Panc1 (cell line): ENCODE results near the gene PPP2R3A. TPM values are rescaled to one million over a fixed set of nuclear protein-coding genes. Genes with fewer than 3 reads are reported as not detected.

Experiments
- ATAC-seq: fragments of 200-7000 bp; cut with Tn5 transposase; 2 replicates; pipeline ENCODE4 v1.9.1; 2020; ENCODE audit warnings: mild to moderate bottlenecking, moderate library complexity
- BruUV-seq: library from RNA; stranded (reverse); fragments of 400-500 nt; replicated peaks from 2 replicates; lab custom pipeline; 2021; lab: Mats Ljungman, UMichigan
- CTCF ChIA-PET: fragments of 300-600 bp; sonication (Branson Sonifier 250); formaldehyde crosslinking; loops from one replicate; lab custom pipeline; 2022; ENCODE audit warnings: antibody characterized with exemption; lab: Charles Lee
- POLR2A ChIA-PET: fragments of 300-600 bp; sonication (Branson Sonifier 250); formaldehyde crosslinking; loops from one replicate; lab custom pipeline; 2022; ENCODE audit warnings: antibody characterized with exemption; lab: Charles Lee
- DNase-seq: peaks from one replicate; pipeline ENCODE4 v3.0.0-alpha.2; 2010; ENCODE audit warnings: low read depth, low spot score
- H3K27ac ChIP-seq: 2 replicates; pipeline ENCODE4 v1.5.1; 2011; ENCODE audit warnings: mild to moderate bottlenecking, low read length, inconsistent platforms
- H3K27me3 ChIP-seq: fragments of 200-500 bp; sonication (Bioruptor generic); 2 replicates; pipeline ENCODE4 v1.6.0; 2014; ENCODE audit warnings: low read length, inconsistent platforms; ENCODE audit not compliant: control insufficient read depth, insufficient read depth
- H3K36me3 ChIP-seq: fragments of 200-500 bp; sonication (Bioruptor generic); 2 replicates; pipeline ENCODE4 v1.5.1; 2014; ENCODE audit warnings: inconsistent platforms, mild to moderate bottlenecking, low read length, moderate library complexity; ENCODE audit not compliant: control insufficient read depth, insufficient read depth
- H3K4me1 ChIP-seq: 2 replicates; pipeline ENCODE4 v1.5.1; 2011; ENCODE audit warnings: inconsistent platforms, mild to moderate bottlenecking, low read length, moderate library complexity; ENCODE audit not compliant: control insufficient read depth, insufficient read depth
- H3K4me3 ChIP-seq, 2 experiments: 2 replicates each; pipeline ENCODE4 v1.5.1; 2011 to 2012; ENCODE audit warnings: low read depth in 2 of 2, low read length in 2 of 2, mild to moderate bottlenecking in 2 of 2, inconsistent platforms in 1 of 2, moderate library complexity in 1 of 2
- H3K9me3 ChIP-seq: fragments of 200-500 bp; sonication (Bioruptor generic); 2 replicates; pipeline ENCODE4 v1.5.1; 2014; ENCODE audit warnings: low read depth, mild to moderate bottlenecking, inconsistent platforms, low read length, moderate library complexity; ENCODE audit not compliant: control insufficient read depth, insufficient read depth
- CTCF ChIP-seq: fragments of 450-650 bp; IDR thresholded peaks from 2 replicates; pipeline ENCODE4 v1.5.1; 2017; ENCODE audit warnings: mild to moderate bottlenecking
- POLR2AphosphoS5 ChIP-seq: IDR thresholded peaks from 2 replicates; pipeline ENCODE4 v1.6.1; 2012; ENCODE audit warnings: mild to moderate bottlenecking, low read depth, low read length, moderate library complexity
- REST ChIP-seq, 2 experiments: IDR thresholded peaks; 2 replicates each; pipeline ENCODE4 v1.6.1; 2011 to 2012; ENCODE audit warnings: low read depth in 2 of 2, control low read depth in 1 of 2, low read length in 1 of 2, mild to moderate bottlenecking in 1 of 2, moderate library complexity in 1 of 2; ENCODE audit not compliant: insufficient read depth in 1 of 2
- SIN3A ChIP-seq: IDR thresholded peaks from 2 replicates; pipeline ENCODE4 v1.6.1; 2012; ENCODE audit warnings: low read depth, mild to moderate bottlenecking, low read length, moderate library complexity, borderline replicate concordance; ENCODE audit not compliant: insufficient read depth
- TCF7L2 ChIP-seq: IDR thresholded peaks from 2 replicates; pipeline ENCODE4 v1.6.1; 2011; ENCODE audit warnings: mild to moderate bottlenecking, low read depth, low read length, inconsistent platforms
- in situ Hi-C: cut with HindIII; loops from 2 replicates; pipeline ENCODE4 v1.10.0; 2016; ENCODE audit warnings: low sequenced_read_pairs, low pct_unique_long_range_greater_than_20kb
- intact Hi-C: fragments of 100-400 bp; cut with micrococcal nuclease; formaldehyde crosslinking; loops from one replicate; pipeline ENCODE4 v1.10.0; 2022; ENCODE audit not compliant: unreplicated experiment
- total RNA-seq: library from RNA; stranded (reverse); gene quantifications from one replicate; pipeline ENCODE4 v1.2.1, GENCODE V29; 2021; ENCODE audit not compliant: unreplicated experiment

Gene PPP2R3A
- total RNA-seq, 1 experiment from 2014 or later: 8.1 TPM

- ChIA-PET CTCF (no interaction called here), POLR2A (no interaction called here)
Measured at GRCh38 chr3:135970506-135971116, 5.1 kb downstream of the PPP2R3A start.

GRCh38 chr3:135973841-135974240 is 8.3 kb downstream of the PPP2R3A start:
- no peaks in the 10 kb centered on the region for H3K36me3 ChIP-seq
- no peak overlapping the region for H3K27ac ChIP-seq
- no peak for TF ChIP-seq POLR2AphosphoS5
- TF ChIP-seq SIN3A: no peak
- no peak for TF ChIP-seq REST (IDR thresholded peaks at IDR 0.05; ENCODE audit: insufficient read depth in 1 of 2, low read depth in 2 of 2, low read length in 1 of 2)
- no peak for TF ChIP-seq CTCF
- no peak for TF ChIP-seq TCF7L2
- DNase-seq: no peak
- no peaks in the 10 kb centered on the region for H3K9me3 ChIP-seq
- no peaks in the 10 kb centered on the region for H3K27me3 ChIP-seq
- POLR2A ChIA-PET: no interaction called here
- ATAC-seq: no peak
- H3K4me3 ChIP-seq: no peak overlapping the region
- in situ Hi-C loops (no loop called here), intact Hi-C loops (no loop called here)
- no TSS peak for BruUV-seq
- H3K4me1 ChIP-seq: 0 out of 2 replicates have a peak, but pooled peaks cover 2% of the 10 kb centered on the region
- CTCF ChIA-PET: no interaction called here

More at GRCh38 chr3:135970506-135971116, 5.1 kb downstream of the PPP2R3A start:
- Histone ChIP-seq H3K27ac (no peak overlapping the region), H3K27me3 (no peaks in the 10 kb centered on the region), H3K9me3 (no peaks in the 10 kb centered on the region), H3K4me1 (peaks cover 15% of the 10 kb centered on the region), H3K36me3 (no peaks in the 10 kb centered on the region), H3K4me3 (no peak overlapping the region)
- in situ Hi-C loops: no loop called here
- TF ChIP-seq TCF7L2 (no peak), CTCF (no peak), SIN3A (no peak), REST (IDR thresholded peaks at IDR 0.05; ENCODE audit: insufficient read depth in 1 of 2, low read depth in 2 of 2, low read length in 1 of 2) (no peak), POLR2AphosphoS5 (no peak)
- BruUV-seq: no TSS peak
- no peak for ATAC-seq
- intact Hi-C loops: no loop called here
- no peak for DNase-seq
